ENCODE measurements around the gene AP2B1. TPM values are rescaled to one million over a fixed set of nuclear protein-coding genes. Genes with fewer than 3 reads are reported as not detected.

AP2B1 gene
- total RNA-seq, 1 experiment from 2014 or later: 198 TPM

DNA sequence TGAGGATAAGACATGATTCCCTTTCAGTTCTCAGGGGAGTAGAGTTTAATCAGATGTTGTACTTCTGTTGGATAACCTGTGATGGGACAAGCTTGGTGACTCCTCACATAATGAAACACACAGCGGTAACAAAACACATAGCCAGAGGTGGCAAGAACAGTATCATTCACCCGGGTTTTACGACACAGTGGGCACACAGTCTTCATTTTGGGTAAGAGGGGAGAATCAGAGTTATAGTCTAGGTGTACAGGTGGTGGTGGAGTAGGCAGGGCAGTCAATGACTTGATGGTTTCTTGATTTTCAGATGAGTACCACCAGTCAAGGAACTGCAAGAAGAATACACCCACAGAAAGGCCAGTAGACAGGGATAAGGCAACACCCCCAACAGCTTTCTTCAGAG lies 11.4 kb upstream of the AP2B1 start:
- BruUV-seq (replicated peaks): no TSS peak
- RAD21 ChIA-PET (ENCODE audit: low non-redundant PET in 1 of 2, low total read pairs in 2 of 2, uncharacterized antibody in 2 of 2, unreplicated experiment in 2 of 2): no interaction called here

More for the DNA sequence above, 11.4 kb upstream of the AP2B1 start:
- intact Hi-C loops (cut with micrococcal nuclease): no loop called here
- Histone ChIP-seq H3K4me3 (replicated peaks in 1 of 2; ENCODE audit: low read depth in 1 of 2, low read length in 2 of 2) (no peak overlapping the region), H3K4me1 (ENCODE audit: control insufficient read depth in 1 of 2, insufficient read depth in 2 of 2, low read length in 2 of 2) (peaks cover 7 to 9% of the 10 kb centered on the region in 2 experiments; a peak in 3 of 4 replicates), H3K79me2 (ENCODE audit: insufficient read depth, low read length) (peaks cover 25% of the 10 kb centered on the region), H3K9me3 (ENCODE audit: control insufficient read depth in 1 of 2, insufficient read depth in 1 of 2, low read depth in 1 of 2, low read length in 2 of 2) (no peaks in the 10 kb centered on the region), H4K20me1 (ENCODE audit: insufficient read depth) (no peaks in the 10 kb centered on the region), H2AFZ (ENCODE audit: low read depth, low read length, poor library complexity, severe bottlenecking) (no peak overlapping the region), H3K4me2 (ENCODE audit: low read length) (no peak overlapping the region), H3K36me3 (ENCODE audit: control insufficient read depth in 1 of 2, insufficient read depth in 2 of 2, low read length in 2 of 2) (peaks cover 11% of the 10 kb centered on the region in 2 experiments; a peak in 3 of 4 replicates), H3K9me2 (ENCODE audit: insufficient read depth) (no peaks in the 10 kb centered on the region), H3K27ac (ENCODE audit: low read depth, low read length) (no peak overlapping the region), H3K9ac (ENCODE audit: low read length) (no peak overlapping the region), H3K27me3 (ENCODE audit: insufficient read depth, low read length) (no peaks in the 10 kb centered on the region)
- TF ChIP-seq TCF7L2 (IDR thresholded peaks at IDR 0.05; ENCODE audit: borderline replicate concordance, extremely low read depth, insufficient read depth, insufficient read length): no peak
- TF ChIP-seq, protein P1, sequence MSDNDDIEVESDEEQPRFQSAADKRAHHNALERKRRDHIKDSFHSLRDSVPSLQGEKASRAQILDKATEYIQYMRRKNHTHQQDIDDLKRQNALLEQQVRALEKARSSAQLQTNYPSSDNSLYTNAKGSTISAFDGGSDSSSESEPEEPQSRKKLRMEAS (IDR thresholded peaks at IDR 0.05): no peak
- TF ChIP-seq, protein P2, sequence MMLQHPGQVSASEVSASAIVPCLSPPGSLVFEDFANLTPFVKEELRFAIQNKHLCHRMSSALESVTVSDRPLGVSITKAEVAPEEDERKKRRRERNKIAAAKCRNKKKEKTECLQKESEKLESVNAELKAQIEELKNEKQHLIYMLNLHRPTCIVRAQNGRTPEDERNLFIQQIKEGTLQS (IDR thresholded peaks at IDR 0.05): no peak
- no peak for TF ChIP-seq ELF1 (IDR thresholded peaks at IDR 0.05; ENCODE audit: borderline replicate concordance, low read depth)
- no peak for TF ChIP-seq POLR2AphosphoS5 (IDR thresholded peaks at IDR 0.05; ENCODE audit: low read depth, low read length)
- no peak for TF ChIP-seq EZH2 (IDR thresholded peaks at IDR 0.05)
- TF ChIP-seq CEBPB (IDR thresholded peaks at IDR 0.05; ENCODE audit: low read depth): no peak
- TF ChIP-seq EZH2phosphoT487 (IDR thresholded peaks at IDR 0.05; ENCODE audit: borderline replicate concordance): no peak
- TF ChIP-seq ZNF274 (IDR thresholded peaks at IDR 0.05; ENCODE audit: low read depth, low read length): no peak
- no peak for TF ChIP-seq YY1 (IDR thresholded peaks at IDR 0.05; ENCODE audit: extremely low read depth, insufficient replicate concordance, low read depth, low read length)
- TF ChIP-seq FOSL1 (IDR thresholded peaks at IDR 0.05; ENCODE audit: low read depth): no peak
- no peak for TF ChIP-seq CBX3 (IDR thresholded peaks at IDR 0.05; ENCODE audit: low read depth)
- TF ChIP-seq, protein P3, sequence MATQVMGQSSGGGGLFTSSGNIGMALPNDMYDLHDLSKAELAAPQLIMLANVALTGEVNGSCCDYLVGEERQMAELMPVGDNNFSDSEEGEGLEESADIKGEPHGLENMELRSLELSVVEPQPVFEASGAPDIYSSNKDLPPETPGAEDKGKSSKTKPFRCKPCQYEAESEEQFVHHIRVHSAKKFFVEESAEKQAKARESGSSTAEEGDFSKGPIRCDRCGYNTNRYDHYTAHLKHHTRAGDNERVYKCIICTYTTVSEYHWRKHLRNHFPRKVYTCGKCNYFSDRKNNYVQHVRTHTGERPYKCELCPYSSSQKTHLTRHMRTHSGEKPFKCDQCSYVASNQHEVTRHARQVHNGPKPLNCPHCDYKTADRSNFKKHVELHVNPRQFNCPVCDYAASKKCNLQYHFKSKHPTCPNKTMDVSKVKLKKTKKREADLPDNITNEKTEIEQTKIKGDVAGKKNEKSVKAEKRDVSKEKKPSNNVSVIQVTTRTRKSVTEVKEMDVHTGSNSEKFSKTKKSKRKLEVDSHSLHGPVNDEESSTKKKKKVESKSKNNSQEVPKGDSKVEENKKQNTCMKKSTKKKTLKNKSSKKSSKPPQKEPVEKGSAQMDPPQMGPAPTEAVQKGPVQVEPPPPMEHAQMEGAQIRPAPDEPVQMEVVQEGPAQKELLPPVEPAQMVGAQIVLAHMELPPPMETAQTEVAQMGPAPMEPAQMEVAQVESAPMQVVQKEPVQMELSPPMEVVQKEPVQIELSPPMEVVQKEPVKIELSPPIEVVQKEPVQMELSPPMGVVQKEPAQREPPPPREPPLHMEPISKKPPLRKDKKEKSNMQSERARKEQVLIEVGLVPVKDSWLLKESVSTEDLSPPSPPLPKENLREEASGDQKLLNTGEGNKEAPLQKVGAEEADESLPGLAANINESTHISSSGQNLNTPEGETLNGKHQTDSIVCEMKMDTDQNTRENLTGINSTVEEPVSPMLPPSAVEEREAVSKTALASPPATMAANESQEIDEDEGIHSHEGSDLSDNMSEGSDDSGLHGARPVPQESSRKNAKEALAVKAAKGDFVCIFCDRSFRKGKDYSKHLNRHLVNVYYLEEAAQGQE (IDR thresholded peaks at IDR 0.05; ENCODE audit: low read depth): no peak
- TF ChIP-seq, protein P4, sequence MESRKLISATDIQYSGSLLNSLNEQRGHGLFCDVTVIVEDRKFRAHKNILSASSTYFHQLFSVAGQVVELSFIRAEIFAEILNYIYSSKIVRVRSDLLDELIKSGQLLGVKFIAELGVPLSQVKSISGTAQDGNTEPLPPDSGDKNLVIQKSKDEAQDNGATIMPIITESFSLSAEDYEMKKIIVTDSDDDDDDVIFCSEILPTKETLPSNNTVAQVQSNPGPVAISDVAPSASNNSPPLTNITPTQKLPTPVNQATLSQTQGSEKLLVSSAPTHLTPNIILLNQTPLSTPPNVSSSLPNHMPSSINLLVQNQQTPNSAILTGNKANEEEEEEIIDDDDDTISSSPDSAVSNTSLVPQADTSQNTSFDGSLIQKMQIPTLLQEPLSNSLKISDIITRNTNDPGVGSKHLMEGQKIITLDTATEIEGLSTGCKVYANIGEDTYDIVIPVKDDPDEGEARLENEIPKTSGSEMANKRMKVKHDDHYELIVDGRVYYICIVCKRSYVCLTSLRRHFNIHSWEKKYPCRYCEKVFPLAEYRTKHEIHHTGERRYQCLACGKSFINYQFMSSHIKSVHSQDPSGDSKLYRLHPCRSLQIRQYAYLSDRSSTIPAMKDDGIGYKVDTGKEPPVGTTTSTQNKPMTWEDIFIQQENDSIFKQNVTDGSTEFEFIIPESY (IDR thresholded peaks at IDR 0.05; ENCODE audit: extremely low read depth, insufficient replicate concordance, low read length): no peak
- ChIA-PET POLR2A (no interaction called here), CTCF (no interaction called here)
- ATAC-seq (no peak), DNase-seq (ENCODE audit: low read depth, low spot score) (no peak)
